Measurements from ENCODE around the gene SPAG17.

Gene SPAG17

GRCh38 chr1:117921991-117922390 lies 263.0 kb downstream of the SPAG17 start:
- TF ChIP-seq CTCF (IDR thresholded peaks at IDR 0.05; ENCODE audit: low read depth, low read length) = no peak
- H3K4me3 ChIP-seq (ENCODE audit: low read depth, low read length) = no peak overlapping the region

GRCh38 chr1:117919376-117919775 lies 265.7 kb downstream of the SPAG17 start:
- TF ChIP-seq CTCF (IDR thresholded peaks at IDR 0.05; ENCODE audit: low read depth, low read length) = no peak
- H3K4me3 ChIP-seq (ENCODE audit: low read depth, low read length) = no peak overlapping the region

- no peak for TF ChIP-seq CTCF (IDR thresholded peaks at IDR 0.05; ENCODE audit: low read depth, low read length)
- no peak overlapping the region for H3K4me3 ChIP-seq (ENCODE audit: low read depth, low read length)
Measured at GRCh38 chr1:117911051-117911450, 274.0 kb downstream of the SPAG17 start.

- TF ChIP-seq CTCF (IDR thresholded peaks at IDR 0.05; ENCODE audit: low read depth, low read length) = no peak
- no peak overlapping the region for H3K4me3 ChIP-seq (ENCODE audit: low read depth, low read length)
Measured at GRCh38 chr1:117905019-117905418, 280.0 kb downstream of the SPAG17 start.

- no peak overlapping the region for H3K4me3 ChIP-seq (ENCODE audit: low read depth, low read length)
- TF ChIP-seq CTCF (IDR thresholded peaks at IDR 0.05; ENCODE audit: low read depth, low read length) = no peak
Measured at GRCh38 chr1:117904485-117904884, 280.5 kb downstream of the SPAG17 start.
